Sigmoid colon (tissue), 4 donors: ENCODE measurements around the gene CFAP410.

ENCODE experiments used
- EP300 ChIP-seq, 4 donors: sonication (generic); formaldehyde crosslinking; IDR thresholded peaks; one replicate each; pipeline ENCODE4 v1.6.1; 2017; ENCODE audit warnings: antibody characterized with exemption in 4 of 4
- POLR2A ChIP-seq, 2 donors: fragments of 450-650 bp; IDR thresholded peaks; one replicate each; pipeline ENCODE4 v1.6.1; 2016; ENCODE audit warnings: antibody characterized with exemption in 2 of 2, mild to moderate bottlenecking in 2 of 2, moderate library complexity in 2 of 2
- POLR2AphosphoS5 ChIP-seq, 4 donors: sonication (generic); formaldehyde crosslinking; IDR thresholded peaks; one replicate each; pipeline ENCODE4 v1.6.1; 2017; ENCODE audit warnings: antibody characterized with exemption in 4 of 4
- TF ChIP-seq, protein P1 (sequence below), 4 experiments: fragments of 450-650 bp in 3 of 4; fragments of 200-600 bp in 1 of 4; IDR thresholded peaks; one replicate each; pipeline ENCODE4 v1.5.1; 2016 to 2019; ENCODE audit warnings: antibody characterized with exemption in 4 of 4, mild to moderate bottlenecking in 3 of 4, moderate library complexity in 2 of 4

GRCh38 chr21:44347911-44348451, 8.8 kb upstream of the CFAP410 start:
- TF ChIP-seq, protein P1, sequence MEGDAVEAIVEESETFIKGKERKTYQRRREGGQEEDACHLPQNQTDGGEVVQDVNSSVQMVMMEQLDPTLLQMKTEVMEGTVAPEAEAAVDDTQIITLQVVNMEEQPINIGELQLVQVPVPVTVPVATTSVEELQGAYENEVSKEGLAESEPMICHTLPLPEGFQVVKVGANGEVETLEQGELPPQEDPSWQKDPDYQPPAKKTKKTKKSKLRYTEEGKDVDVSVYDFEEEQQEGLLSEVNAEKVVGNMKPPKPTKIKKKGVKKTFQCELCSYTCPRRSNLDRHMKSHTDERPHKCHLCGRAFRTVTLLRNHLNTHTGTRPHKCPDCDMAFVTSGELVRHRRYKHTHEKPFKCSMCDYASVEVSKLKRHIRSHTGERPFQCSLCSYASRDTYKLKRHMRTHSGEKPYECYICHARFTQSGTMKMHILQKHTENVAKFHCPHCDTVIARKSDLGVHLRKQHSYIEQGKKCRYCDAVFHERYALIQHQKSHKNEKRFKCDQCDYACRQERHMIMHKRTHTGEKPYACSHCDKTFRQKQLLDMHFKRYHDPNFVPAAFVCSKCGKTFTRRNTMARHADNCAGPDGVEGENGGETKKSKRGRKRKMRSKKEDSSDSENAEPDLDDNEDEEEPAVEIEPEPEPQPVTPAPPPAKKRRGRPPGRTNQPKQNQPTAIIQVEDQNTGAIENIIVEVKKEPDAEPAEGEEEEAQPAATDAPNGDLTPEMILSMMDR (IDR thresholded peaks at IDR 0.05): no peak
- TF ChIP-seq EP300 (IDR thresholded peaks at IDR 0.05): no peak
- TF ChIP-seq POLR2AphosphoS5 (IDR thresholded peaks at IDR 0.05): no peak
- TF ChIP-seq POLR2A (IDR thresholded peaks at IDR 0.05): no peak
